Endothelial cell of umbilical vein (primary cell): ENCODE data around the gene EID3. TPM values are rescaled to one million over a fixed set of nuclear protein-coding genes. Genes with fewer than 3 reads are reported as not detected.

Experiments
- BruUV-seq: library from RNA; stranded (reverse); fragments of 400-500 nt; replicated peaks from 2 replicates; lab custom pipeline; 2021; lab: Mats Ljungman, UMichigan
- CTCF ChIA-PET: fragments of 300-600, 350-600 bp; sonication (Branson Sonifier 250); formaldehyde crosslinking; loops from one replicate; lab custom pipeline; 2021; ENCODE audit warnings: antibody characterized with exemption, inconsistent platforms; lab: Charles Lee
- POLR2A ChIA-PET: fragments of 300-600, 350-600 bp; sonication (Branson Sonifier 250); formaldehyde crosslinking; loops from one replicate; lab custom pipeline; 2021; ENCODE audit warnings: antibody characterized with exemption, inconsistent platforms; lab: Charles Lee
- DNase-seq: peaks from one replicate; pipeline ENCODE4 v3.0.0-alpha.2; 2011; ENCODE audit warnings: low read depth, low spot score
- FAIRE-seq: peaks from 2 replicates; lab custom pipeline; 2011; peaks lifted over from hg19 to GRCh38; lab: Jason Lieb, UNC
- H2AFZ ChIP-seq: 2 replicates; pipeline ENCODE4 v1.6.0; 2012; ENCODE audit warnings: low read depth, low read length, control low read depth, inconsistent platforms
- H3K27ac ChIP-seq: 2 replicates; pipeline ENCODE4 v1.5.1; 2011; ENCODE audit warnings: low read depth, mild to moderate bottlenecking, control low read depth, low read length, moderate library complexity; ENCODE audit not compliant: insufficient read depth
- H3K27me3 ChIP-seq, 2 experiments: 2 replicates each; pipeline versions ENCODE4 v1.6.0 to v1.6.1; 2011; ENCODE audit warnings: low read length in 2 of 2, mixed read lengths in 1 of 2; ENCODE audit not compliant: control insufficient read depth in 2 of 2, insufficient read depth in 2 of 2
- H3K36me3 ChIP-seq, 2 experiments: 2 replicates in 1 of 2; 3 replicates in 1 of 2; pipeline ENCODE4 v1.5.1; 2011; ENCODE audit warnings: low read length in 2 of 2, mild to moderate bottlenecking in 1 of 2, moderate library complexity in 1 of 2; ENCODE audit not compliant: control insufficient read depth in 2 of 2, insufficient read depth in 2 of 2; ENCODE audit errors: extremely low read depth in 1 of 2
- H3K4me1 ChIP-seq: 3 replicates; pipeline ENCODE4 v1.5.1; 2011; ENCODE audit warnings: mild to moderate bottlenecking, low read length; ENCODE audit not compliant: control insufficient read depth, insufficient read depth; ENCODE audit errors: extremely low read depth
- H3K4me2 ChIP-seq: 2 replicates; pipeline ENCODE4 v1.6.1; 2011; ENCODE audit warnings: low read length, control low read depth, mixed read lengths; ENCODE audit not compliant: insufficient read depth
- H3K4me3 ChIP-seq, 3 experiments: fragments of 200-600 bp in 1 of 3; sonication (generic), shearing (Covaris generic) in 1 of 3; replicated peaks in 1 of 3; 2 replicates each; pipeline ENCODE4 v1.5.1; 2011 to 2016; ENCODE audit warnings: control low read depth in 3 of 3, low read length in 3 of 3, mild to moderate bottlenecking in 2 of 3, inconsistent platforms in 1 of 3, low read depth in 1 of 3, moderate library complexity in 1 of 3; ENCODE audit not compliant: insufficient read depth in 1 of 3
- H3K79me2 ChIP-seq: 2 replicates; pipeline ENCODE4 v1.6.0; 2012; ENCODE audit warnings: low read length, inconsistent platforms; ENCODE audit not compliant: control insufficient read depth, insufficient read depth
- H3K9ac ChIP-seq: replicated peaks from 2 replicates; pipeline ENCODE3; 2011; ENCODE audit warnings: low read length, control low read depth; ENCODE audit not compliant: insufficient read depth; ENCODE audit errors: extremely low read depth
- H3K9me1 ChIP-seq: replicated peaks from 3 replicates; pipeline ENCODE4 v1.6.0; 2011; ENCODE audit warnings: mild to moderate bottlenecking, low read length; ENCODE audit not compliant: control insufficient read depth, insufficient read depth; ENCODE audit errors: extremely low read depth
- H3K9me3 ChIP-seq: replicated peaks from 2 replicates; pipeline ENCODE4 v1.5.1; 2012; ENCODE audit warnings: low read length, inconsistent platforms; ENCODE audit not compliant: control insufficient read depth, insufficient read depth
- H4K20me1 ChIP-seq: replicated peaks from 2 replicates; pipeline ENCODE3; 2011; ENCODE audit warnings: mild to moderate bottlenecking, low read length; ENCODE audit not compliant: control insufficient read depth, insufficient read depth; ENCODE audit errors: extremely low read depth
- EZH2 ChIP-seq: IDR thresholded peaks from 2 replicates; pipeline ENCODE4 v1.6.1; 2012; ENCODE audit warnings: borderline replicate concordance, low read depth, mild to moderate bottlenecking, moderate library complexity, low read length, inconsistent platforms; ENCODE audit not compliant: severe bottlenecking
- FOS ChIP-seq: IDR thresholded peaks from 2 replicates; pipeline ENCODE4 v1.6.1; 2011; ENCODE audit warnings: mild to moderate bottlenecking, low read length, moderate library complexity, borderline replicate concordance; ENCODE audit not compliant: insufficient read depth
- GATA2 ChIP-seq: IDR thresholded peaks from 2 replicates; pipeline ENCODE4 v1.7.0; 2011; ENCODE audit warnings: low read depth, mild to moderate bottlenecking, moderate library complexity, mixed read lengths, low read length; ENCODE audit not compliant: insufficient read length, insufficient read depth
- JUN ChIP-seq: IDR thresholded peaks from 2 replicates; pipeline ENCODE4 v1.6.1; 2011; ENCODE audit warnings: borderline replicate concordance, low read depth; ENCODE audit not compliant: insufficient read length, insufficient read depth
- POLR2A ChIP-seq: IDR thresholded peaks from 2 replicates; pipeline ENCODE4 v1.6.1; 2012; ENCODE audit warnings: low read depth, mild to moderate bottlenecking, control low read depth, low read length
- POLR2AphosphoS5 ChIP-seq: IDR thresholded peaks from 2 replicates; pipeline ENCODE4 v1.6.1; 2012; ENCODE audit warnings: low read depth, mild to moderate bottlenecking, control low read depth, low read length, moderate library complexity; ENCODE audit not compliant: insufficient read depth
- dilution Hi-C: fragments of 300-500 bp; cut with MboI; formaldehyde crosslinking; loops from one replicate; pipeline ENCODE4 v1.15.0; 2019; ENCODE audit warnings: low sequenced_read_pairs; ENCODE audit not compliant: extremely low pct_ligation_motif_present
- intact Hi-C: fragments of 100-400 bp; cut with micrococcal nuclease; formaldehyde crosslinking; loops from one replicate; pipeline ENCODE4 v1.10.0; 2022
- polyA plus RNA-seq, 4 experiments: library from polyadenylated mRNA; depleted of rRNA in 3 of 4; stranded (reverse) in 3 of 4; unstranded in 1 of 4; fragments of >200 nt; gene quantifications; 2 replicates each; pipeline versions ENCODE4 v1.2.1 to v1.2.3, GENCODE V29; 2011 to 2012; ENCODE audit warnings: missing spikeins in 1 of 4
- total RNA-seq: library from RNA; stranded (reverse); gene quantifications from 2 replicates; pipeline ENCODE4 v1.2.3, GENCODE V29; 2021
- TF ChIP-seq, protein P1 (sequence below): IDR thresholded peaks from 2 replicates; pipeline ENCODE4 v1.6.1; 2011; ENCODE audit not compliant: insufficient read depth, insufficient read length

EID3 gene
- total and polyA plus RNA-seq, 2 donors (not counting 3 experiments of a cell fraction or from before 2014, with no cell fraction given) = 1.5 to 14.5 TPM

DNA sequence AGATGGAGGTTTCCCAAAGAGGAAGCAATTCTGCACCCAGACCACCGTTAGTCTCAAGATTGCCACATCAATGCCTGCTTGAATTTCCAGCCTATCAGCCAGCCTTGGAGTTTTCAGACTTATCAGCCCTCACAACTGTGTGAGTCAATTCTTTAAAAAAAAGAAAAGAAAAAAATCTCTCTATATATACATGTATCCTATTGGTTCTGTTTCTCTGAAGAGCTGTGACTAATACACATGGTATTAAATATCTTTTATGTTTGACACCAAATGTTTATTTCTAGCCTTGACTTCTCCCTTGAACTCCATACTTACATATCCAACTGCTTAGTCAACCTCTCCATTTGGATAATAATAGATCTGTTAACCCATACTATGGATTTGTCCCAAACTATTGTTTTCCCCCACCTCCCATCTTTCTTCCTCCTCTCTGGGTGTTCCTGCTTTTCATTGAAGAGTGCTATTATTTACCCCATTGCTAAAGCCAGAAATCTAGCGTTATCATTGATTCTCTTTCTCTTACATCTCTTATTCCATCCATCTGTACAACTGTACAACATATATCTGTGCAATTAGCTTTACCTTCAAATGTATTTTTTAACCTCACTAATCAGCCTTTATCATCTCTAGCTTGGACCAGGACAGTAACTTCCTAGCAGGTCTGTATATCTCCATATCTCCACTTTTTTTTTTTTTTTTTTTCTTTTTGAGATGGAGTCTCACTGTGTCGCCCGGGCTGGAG lies 22.7 kb upstream of the EID3 start:
- H2AFZ ChIP-seq = no peak overlapping the region
- ChIA-PET POLR2A (interaction anchor here (0.6 to 0.7 kb wide), 2 partner anchors 12 to 62 kb away, joined by 3 to 10 read pairs; no protein-coding TSS in a partner anchor), CTCF (interaction anchor here (0.9 kb wide), 1 partner anchor 60 kb away, joined by 5 read pairs; no protein-coding TSS in a partner anchor)
- BruUV-seq = TSS peak; percentile 65
- peak overlapping the region; percentile 84 for H3K4me2 ChIP-seq
- no peaks in the 10 kb centered on the region for H3K36me3 ChIP-seq
- intact Hi-C loops = loop anchor here (1.0 to 10.0 kb wide), 2 partner anchors 62 to 174 kb away; partner anchors contain the start of gene CHST11
- H3K9me1 ChIP-seq = no peaks in the 10 kb centered on the region
- H3K4me1 ChIP-seq = peaks cover 53% of the 10 kb centered on the region
- no peaks in the 10 kb centered on the region for H3K27me3 ChIP-seq
- DNase-seq = peak; percentile 79
- H3K27ac ChIP-seq = peak overlapping the region; percentile 95
- peak; percentile 74 for FAIRE-seq
- dilution Hi-C loops = no loop called here
- no peaks in the 10 kb centered on the region for H3K9me3 ChIP-seq
- peak; percentile 68 for TF ChIP-seq POLR2A
- peak; percentile 31 for TF ChIP-seq POLR2AphosphoS5
- TF ChIP-seq JUN = peak; percentile 90
- TF ChIP-seq, protein P1, sequence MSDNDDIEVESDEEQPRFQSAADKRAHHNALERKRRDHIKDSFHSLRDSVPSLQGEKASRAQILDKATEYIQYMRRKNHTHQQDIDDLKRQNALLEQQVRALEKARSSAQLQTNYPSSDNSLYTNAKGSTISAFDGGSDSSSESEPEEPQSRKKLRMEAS = no peak
- TF ChIP-seq GATA2 = peak; percentile 59
- TF ChIP-seq FOS = peak; percentile 88
- no peak for TF ChIP-seq EZH2
- peak overlapping the region; percentile 59 for H3K9ac ChIP-seq
- H3K4me3 ChIP-seq = peak overlapping the region in 1 of 3 experiments; percentile 51
- H3K79me2 ChIP-seq = no peaks in the 10 kb centered on the region
- H4K20me1 ChIP-seq = no peaks in the 10 kb centered on the region
